Upper lobe of left lung (tissue), 6 donors: ENCODE measurements around the gene PTGES3L. TPM values are rescaled to one million over a fixed set of nuclear protein-coding genes. Genes with fewer than 3 reads are reported as not detected.

Experiments
- ATAC-seq, 2 donors: fragments of 200-7000 bp; cut with Tn5 transposase; one replicate each; pipeline ENCODE4 v1.9.1; 2022; ENCODE audit warnings: mild to moderate bottlenecking in 2 of 2, moderate library complexity in 2 of 2; ENCODE audit not compliant: low FRiP score in 2 of 2
- DNase-seq, 2 donors: peaks; one replicate each; pipeline ENCODE4 v3.0.0-alpha.2; 2019 to 2020
- H3K27ac ChIP-seq, 4 donors: fragments of 200-600 bp; sonication (generic); one replicate each; pipeline ENCODE4 v1.5.1; 2016 to 2019
- H3K27me3 ChIP-seq, 4 donors: fragments of 200-600 bp; sonication (generic); one replicate each; pipeline ENCODE4 v1.5.1; 2017 to 2019
- H3K36me3 ChIP-seq, 4 donors: fragments of 200-600 bp; sonication (generic); one replicate each; pipeline ENCODE4 v1.5.1; 2016 to 2019
- H3K4me1 ChIP-seq, 4 donors: fragments of 200-600 bp; sonication (generic); one replicate each; pipeline ENCODE4 v1.5.1; 2018 to 2019
- H3K4me3 ChIP-seq, 4 donors: fragments of 200-600 bp; sonication (generic); one replicate each; pipeline ENCODE4 v1.5.1; 2017 to 2019; ENCODE audit warnings: mild to moderate bottlenecking in 2 of 4, moderate library complexity in 1 of 4
- H3K9me3 ChIP-seq, 4 donors: fragments of 200-600 bp; sonication (generic); one replicate each; pipeline ENCODE4 v1.5.1; 2018 to 2019
- CTCF ChIP-seq, 6 experiments: fragments of 450-650 bp in 4 of 6; fragments of 200-600 bp in 2 of 6; sonication (generic) in 2 of 6; IDR thresholded peaks; one replicate each; pipeline ENCODE4 v1.5.1; 2016 to 2019; ENCODE audit warnings: antibody characterized with exemption in 6 of 6
- EP300 ChIP-seq, 4 donors: sonication (generic); formaldehyde crosslinking; IDR thresholded peaks; one replicate each; pipeline ENCODE4 v1.5.1; 2017; ENCODE audit warnings: antibody characterized with exemption in 4 of 4, control low read depth in 2 of 4
- POLR2A ChIP-seq, 4 donors: fragments of 450-650 bp; IDR thresholded peaks; one replicate each; pipeline ENCODE4 v1.5.1; 2016 to 2017; ENCODE audit warnings: antibody characterized with exemption in 4 of 4, mild to moderate bottlenecking in 2 of 4
- POLR2AphosphoS5 ChIP-seq, 2 donors: sonication (generic); formaldehyde crosslinking; IDR thresholded peaks; one replicate each; pipeline ENCODE4 v1.5.1; 2017; ENCODE audit warnings: antibody characterized with exemption in 2 of 2
- WGBS, 2 donors: methylation state at CpG; one replicate each; pipeline ENCODE4 v1.1.5; 2017 to 2018; 5-methylcytosine and 5-hydroxymethylcytosine counted together
- total RNA-seq, 6 donors: library from RNA; depleted of rRNA in 4 of 6; stranded (reverse); fragments of >200 nt in 4 of 6; gene quantifications; one replicate each; pipeline versions ENCODE4 v1.1.0 to v1.2.1, GENCODE V29; 2016 to 2021
- donor health status: DM: no; HTN: no; CAD: no; lungs with moderate emphysema.
- donor health status: DM: no; HTN: yes; CAD: no; lungs with severe emphysema.

PTGES3L gene
- total RNA-seq, 6 donors from 2014 or later = 0.11 to 7.3 (median 0.76) TPM; not detected in 1

- ATAC-seq = no peak
- DNase-seq = no peak
- H3K36me3 ChIP-seq = peaks cover 0 to 57% (median 31%) of the 10 kb centered on the region in 4 donors
- peak overlapping the region in 1 of 4 donors; percentile 89 for H3K4me3 ChIP-seq
- TF ChIP-seq POLR2AphosphoS5 (IDR thresholded peaks at IDR 0.05) = peak in 1 of 2 donors; percentile 17
- TF ChIP-seq EP300 (IDR thresholded peaks at IDR 0.05) = no peak
- H3K4me1 ChIP-seq = peaks cover 67 to 82% (median 74%) of the 10 kb centered on the region in 4 donors
- peak overlapping the region in 3 of 4 donors; percentile 19 to 97 (median 75) for H3K27ac ChIP-seq
- no peaks in the 10 kb centered on the region for H3K27me3 ChIP-seq
- no peaks in the 10 kb centered on the region for H3K9me3 ChIP-seq
- WGBS, 2 donors = 64 to 69% methylated on average over 18 to 19 of the region's 19 CpGs
Observed at GRCh38 chr17:43018008-43018853, 38.4 kb upstream of the PTGES3L start.

DNA sequence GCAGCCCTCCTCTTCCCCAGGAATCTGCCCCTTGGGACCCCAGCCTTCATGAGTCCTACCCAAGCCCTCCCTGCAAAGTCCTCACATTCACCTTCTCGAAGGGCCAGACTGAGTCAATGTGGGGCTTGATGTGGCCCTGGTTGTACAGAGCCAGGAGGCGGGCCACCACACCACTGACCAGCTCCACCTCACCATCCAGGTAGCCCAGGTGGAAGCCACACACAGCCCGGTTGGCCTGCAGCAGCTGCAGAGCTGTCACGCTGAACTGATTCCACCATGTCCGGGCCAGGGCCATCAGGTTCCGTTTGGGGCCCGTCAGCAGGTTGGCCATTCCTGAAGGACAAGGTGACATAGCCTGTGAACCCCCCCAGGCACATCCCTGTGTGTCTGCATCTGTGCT lies 36.3 kb upstream of the PTGES3L start:
- 98% methylated on average over 7 of the region's 7 CpGs; no CpG with 5 or more reads in 1 of the 2 donors for WGBS, 2 donors
- Histone ChIP-seq H3K9me3 (no peaks in the 10 kb centered on the region), H3K27me3 (no peaks in the 10 kb centered on the region), H3K27ac (peak overlapping the region; percentile 48 to 85 (median 72)), H3K36me3 (peaks cover 0 to 70% (median 38%) of the 10 kb centered on the region in 4 donors), H3K4me1 (peaks cover 61 to 90% (median 80%) of the 10 kb centered on the region in 4 donors), H3K4me3 (no peak overlapping the region)
- no peak for TF ChIP-seq POLR2A (IDR thresholded peaks at IDR 0.05)
- no peak for TF ChIP-seq CTCF (IDR thresholded peaks at IDR 0.05)
- no peak for TF ChIP-seq POLR2AphosphoS5 (IDR thresholded peaks at IDR 0.05)
- no peak for TF ChIP-seq EP300 (IDR thresholded peaks at IDR 0.05)
- ATAC-seq = no peak
- DNase-seq = no peak

- Histone ChIP-seq H3K27ac (peak overlapping the region; percentile 64 to 85 (median 72)), H3K27me3 (no peaks in the 10 kb centered on the region), H3K4me3 (no peak overlapping the region), H3K4me1 (peaks cover 57 to 88% (median 81%) of the 10 kb centered on the region in 4 donors), H3K36me3 (peaks cover 0 to 70% (median 38%) of the 10 kb centered on the region in 4 donors), H3K9me3 (no peaks in the 10 kb centered on the region)
- DNase-seq (peak; percentile 51 to 56), ATAC-seq (peak; percentile 50 to 55)
- WGBS, 2 donors = 43 to 57% methylated on average over 5 to 9 of the region's 9 CpGs
- TF ChIP-seq EP300 (IDR thresholded peaks at IDR 0.05) (peak in 1 of 4 donors; percentile 37), POLR2AphosphoS5 (IDR thresholded peaks at IDR 0.05) (peak; percentile 71 to 81), POLR2A (IDR thresholded peaks at IDR 0.05) (no peak), CTCF (IDR thresholded peaks at IDR 0.05) (no peak)
Observed at GRCh38 chr17:43015579-43015978, 35.7 kb upstream of the PTGES3L start.

- 62 to 64% methylated on average over 5 to 8 of the region's 8 CpGs for WGBS, 2 donors
- DNase-seq = no peak
- peak overlapping the region; percentile 64 to 85 (median 72) for H3K27ac ChIP-seq
- peaks cover 54 to 88% (median 78%) of the 10 kb centered on the region in 4 donors for H3K4me1 ChIP-seq
- no peak for TF ChIP-seq POLR2A (IDR thresholded peaks at IDR 0.05)
- TF ChIP-seq POLR2AphosphoS5 (IDR thresholded peaks at IDR 0.05) = no peak
- no peak for TF ChIP-seq CTCF (IDR thresholded peaks at IDR 0.05)
- no peak for TF ChIP-seq EP300 (IDR thresholded peaks at IDR 0.05)
- no peaks in the 10 kb centered on the region for H3K9me3 ChIP-seq
- H3K27me3 ChIP-seq = no peaks in the 10 kb centered on the region
- no peak overlapping the region for H3K4me3 ChIP-seq
- H3K36me3 ChIP-seq = peaks cover 0 to 70% (median 38%) of the 10 kb centered on the region in 4 donors
- ATAC-seq = peak in 1 of 2 donors; percentile 1
Observed at GRCh38 chr17:43014649-43015542, 35.0 kb upstream of the PTGES3L start.
